HG02642 (cell line): Measurements from ENCODE around the gene EYS.

Experiments used
- ATAC-seq: cut with Tn5 transposase; IDR thresholded peaks from one replicate; pipeline ENCODE4 v1.9.1; 2021; ENCODE audit warnings: mild to moderate bottlenecking; ENCODE audit not compliant: unreplicated experiment, poor library complexity

The EYS gene

DNA sequence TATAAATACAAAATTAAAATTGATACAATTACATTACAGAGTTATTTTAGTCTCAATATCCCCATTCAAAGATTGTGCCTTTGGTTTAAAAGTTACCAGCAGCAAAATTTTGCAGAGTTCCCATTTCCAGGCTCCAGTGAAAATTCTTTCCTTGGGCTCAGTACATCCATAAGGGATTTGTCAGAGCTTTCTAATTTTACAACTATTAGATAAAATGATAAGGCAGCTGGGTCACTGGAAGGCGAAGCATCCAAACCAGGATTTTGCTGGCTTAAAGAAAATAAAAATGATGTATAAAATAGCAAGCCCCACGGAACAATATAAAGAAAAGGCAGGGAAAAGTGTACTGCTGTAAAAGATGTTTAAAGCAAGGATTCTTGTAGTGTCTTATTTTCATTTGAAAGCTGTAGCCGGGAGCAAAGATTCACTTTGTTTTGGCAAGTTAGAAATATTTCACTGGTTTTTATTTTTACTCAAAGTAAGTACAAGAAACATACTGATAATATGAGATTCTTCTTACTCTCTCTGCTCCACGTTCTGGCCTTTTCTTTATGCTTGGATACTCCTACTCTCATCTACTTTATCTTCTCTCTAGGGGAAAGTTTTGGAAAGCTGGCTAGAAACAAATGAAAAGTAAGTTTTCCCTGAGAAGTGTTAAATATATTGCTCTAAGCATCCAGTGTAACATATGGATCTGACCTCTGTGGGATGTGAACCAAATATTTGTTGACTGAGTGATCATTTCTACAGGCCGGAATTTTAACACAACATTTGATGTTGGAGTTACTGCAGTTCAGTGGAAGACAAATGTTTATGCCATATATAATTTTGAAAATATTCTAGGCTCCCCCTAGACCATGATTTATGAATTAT lies 1583.0 kb downstream of the EYS start:
- no peak for ATAC-seq

DNA sequence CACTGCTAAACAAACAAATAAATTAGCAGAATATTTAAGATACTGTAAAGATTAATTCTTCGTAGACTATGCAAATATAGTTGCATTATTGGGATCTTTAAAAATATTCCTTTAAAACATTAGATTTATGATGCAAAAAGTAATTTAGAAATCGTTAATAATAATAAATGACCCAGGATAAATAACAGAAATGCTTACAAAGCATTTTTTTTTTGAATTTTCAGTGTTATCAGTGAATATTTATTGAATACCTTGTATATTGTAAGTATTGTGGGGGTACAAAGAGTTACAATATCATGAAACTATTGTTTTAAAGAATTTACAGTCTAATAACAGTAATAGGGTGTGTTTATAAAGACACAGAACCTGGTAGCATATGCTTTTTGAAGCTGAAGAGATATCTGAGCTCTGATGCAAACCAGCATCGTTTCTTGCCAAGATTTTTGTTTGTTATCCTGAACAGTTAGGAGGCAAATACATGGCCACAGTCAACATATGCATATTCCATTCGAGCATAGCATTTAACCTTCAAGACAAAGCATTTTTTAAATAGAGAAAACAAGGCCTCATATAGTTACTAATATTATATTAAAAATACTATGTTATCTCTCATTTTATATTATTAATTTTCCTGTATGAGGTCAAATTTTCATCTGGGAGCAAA lies 1584.2 kb downstream of the EYS start:
- ATAC-seq = no peak

DNA sequence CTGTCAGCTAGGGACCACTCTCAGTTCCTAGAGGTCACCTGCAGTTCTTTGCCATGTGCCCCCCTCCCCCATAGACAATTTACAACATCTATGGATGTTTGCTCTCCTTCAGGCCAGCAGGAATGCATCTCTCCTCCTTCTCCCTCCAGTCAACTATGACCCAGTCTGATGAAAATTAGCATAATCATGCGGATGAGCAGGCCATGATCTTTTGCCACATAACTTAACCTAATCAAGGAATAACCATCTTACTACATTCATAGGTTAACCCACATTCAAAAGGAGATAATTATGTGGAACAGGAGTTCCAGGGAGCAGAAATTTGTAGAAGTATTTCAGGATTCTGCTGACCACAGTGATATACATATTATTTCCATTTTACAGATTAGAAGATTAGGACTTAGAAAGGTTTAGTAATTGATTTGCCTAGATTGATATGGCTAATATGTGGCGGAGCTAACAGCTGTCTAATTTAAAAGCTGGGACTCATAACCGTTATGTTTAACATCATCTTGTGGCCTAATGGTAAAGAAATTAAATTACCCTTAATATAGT lies 1585.9 kb downstream of the EYS start:
- no peak for ATAC-seq

DNA sequence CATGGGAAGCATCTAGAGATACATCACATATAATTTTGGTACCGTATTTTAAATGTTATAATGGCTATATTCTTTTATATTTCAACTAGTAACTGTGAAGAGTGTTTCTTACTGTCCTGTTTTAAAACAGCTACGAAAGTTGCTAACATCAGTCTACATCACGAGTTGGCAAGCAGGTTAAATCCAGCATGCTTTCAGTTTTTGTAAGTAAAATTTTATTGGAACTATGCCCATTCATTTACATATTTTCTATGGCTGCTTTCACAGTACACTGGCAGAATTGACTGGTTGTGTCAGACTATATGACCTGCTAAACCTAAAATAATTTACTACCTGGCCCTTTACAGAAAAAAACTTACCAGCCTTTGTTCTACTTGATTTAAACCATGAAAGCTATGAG lies 1593.3 kb downstream of the EYS start:
- no peak for ATAC-seq

DNA sequence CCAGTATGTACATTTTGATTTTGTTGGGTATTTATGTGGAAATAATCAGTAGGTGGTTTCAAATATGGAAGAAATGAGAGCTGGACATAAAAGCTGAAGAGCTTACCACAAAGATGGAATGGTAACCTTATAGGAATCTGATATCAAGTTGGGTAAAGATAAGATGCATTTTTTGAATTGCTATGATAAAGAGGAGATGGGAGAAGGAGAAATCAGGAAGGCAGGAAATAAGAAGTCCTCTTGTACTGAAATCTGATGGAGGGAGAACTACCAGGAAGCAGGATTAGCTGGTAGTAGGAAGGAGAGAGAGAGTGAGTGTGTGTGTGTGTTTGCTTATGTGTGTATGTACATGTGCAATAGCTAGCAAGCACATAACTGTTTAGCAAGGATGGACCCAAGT lies 1603.0 kb downstream of the EYS start:
- ATAC-seq = no peak

DNA sequence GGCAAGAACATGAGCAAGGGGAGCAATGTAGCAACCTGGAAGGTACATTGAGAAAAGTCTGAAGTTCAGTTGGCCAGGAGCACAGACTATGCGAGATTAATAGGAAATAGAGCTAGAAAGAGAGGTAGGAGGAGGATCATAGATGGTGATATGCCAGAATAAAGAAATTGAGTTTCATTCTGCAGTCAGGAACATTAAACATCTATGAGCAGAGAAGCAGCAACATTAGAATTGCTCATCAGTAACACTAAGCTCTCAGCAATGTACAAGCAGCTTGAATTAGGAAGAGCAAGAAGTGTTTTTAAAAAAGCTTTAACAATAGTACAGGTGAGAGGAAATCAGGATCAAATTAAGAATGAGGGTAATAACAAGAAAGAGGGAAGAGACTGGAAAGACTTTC lies 1603.5 kb downstream of the EYS start:
- no peak for ATAC-seq

DNA sequence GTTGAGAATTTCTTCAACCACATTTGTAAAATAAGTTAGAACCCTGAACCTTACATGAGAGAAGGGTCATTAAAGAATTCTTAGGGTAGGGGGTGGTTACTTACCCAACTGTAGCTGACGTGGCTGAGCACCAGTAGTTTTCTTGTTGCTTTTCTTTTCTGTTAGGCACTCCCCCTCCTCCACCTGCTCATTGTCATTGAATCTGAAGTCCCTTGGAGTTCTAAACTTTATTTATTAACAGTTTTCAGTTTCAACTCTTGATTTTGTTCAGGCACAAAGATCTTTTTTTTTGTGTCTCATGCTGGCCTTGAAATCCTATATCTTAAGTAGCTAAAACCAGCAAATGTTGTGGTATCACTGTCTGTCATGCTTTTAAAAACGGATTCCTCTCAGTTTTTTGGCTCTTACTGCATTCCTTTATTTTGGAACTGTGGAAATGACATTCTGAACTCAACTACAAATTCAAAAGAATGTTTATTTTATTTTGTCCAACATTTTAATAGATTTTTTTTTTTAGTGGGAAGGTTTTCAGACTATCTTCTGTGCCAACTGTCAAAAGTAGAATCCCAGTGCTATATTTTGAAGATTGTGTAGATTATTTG lies 1606.2 kb downstream of the EYS start:
- ATAC-seq = no peak

DNA sequence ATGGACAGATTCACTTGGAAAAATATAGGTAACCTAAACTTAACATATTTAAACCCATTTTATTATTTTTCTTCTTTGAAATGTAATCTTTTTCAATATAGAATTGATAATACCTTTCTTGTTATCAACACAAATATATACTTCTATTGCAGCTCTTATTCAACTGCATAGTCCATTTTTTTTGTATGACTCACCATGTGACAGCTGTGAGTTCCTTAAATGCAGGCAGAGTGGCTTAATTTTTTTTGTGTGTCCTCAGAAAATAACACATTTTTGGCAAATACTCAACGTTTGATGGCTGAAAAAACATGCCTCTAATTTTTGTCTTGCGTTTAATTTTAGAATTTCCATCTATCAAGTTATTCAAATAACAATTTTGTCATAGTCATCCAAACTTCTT lies 1616.7 kb downstream of the EYS start:
- ATAC-seq = no peak

DNA sequence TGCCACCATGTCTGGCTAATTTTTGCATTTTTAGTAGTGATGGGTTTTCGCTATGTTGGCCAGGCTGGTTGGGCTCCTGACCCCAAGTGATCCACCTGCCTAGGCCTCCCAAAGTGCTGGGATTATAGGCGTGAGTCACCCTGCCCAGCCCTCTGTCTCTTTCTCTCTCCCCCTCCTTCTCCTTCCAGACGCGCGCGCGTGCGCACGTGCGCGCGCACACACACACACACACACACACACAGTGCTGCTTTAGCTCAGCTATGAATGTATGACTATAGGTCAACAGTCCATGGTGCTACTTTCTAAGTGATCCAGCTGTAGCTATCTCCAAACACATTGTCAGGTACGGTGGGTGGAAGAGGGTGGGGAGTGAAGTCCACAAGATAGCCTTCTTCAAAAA lies 1621.9 kb downstream of the EYS start:
- ATAC-seq = no peak

DNA sequence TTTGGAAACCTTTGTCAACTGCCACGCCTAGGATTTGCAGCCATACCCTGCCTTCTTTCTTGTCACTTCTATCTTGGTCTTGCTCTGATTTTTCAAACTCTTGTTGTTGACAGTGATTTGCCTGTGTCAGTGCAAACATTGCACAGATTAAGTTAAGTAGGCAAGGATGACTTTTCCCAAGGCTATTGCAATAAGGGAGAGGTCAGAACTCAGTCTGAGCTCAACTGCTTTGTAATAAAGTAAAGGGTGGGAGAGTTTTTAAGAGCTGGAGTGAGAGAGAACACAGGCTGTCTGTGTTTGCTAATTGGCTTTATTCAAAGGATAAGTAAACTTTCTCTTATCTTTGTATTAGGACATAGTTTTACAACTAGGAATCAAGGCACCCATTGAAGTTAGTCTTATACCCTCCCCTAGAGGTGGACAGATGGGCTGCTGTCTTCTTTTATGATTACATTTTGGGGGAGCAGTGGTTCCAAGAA lies 1622.8 kb downstream of the EYS start:
- no peak for ATAC-seq

DNA sequence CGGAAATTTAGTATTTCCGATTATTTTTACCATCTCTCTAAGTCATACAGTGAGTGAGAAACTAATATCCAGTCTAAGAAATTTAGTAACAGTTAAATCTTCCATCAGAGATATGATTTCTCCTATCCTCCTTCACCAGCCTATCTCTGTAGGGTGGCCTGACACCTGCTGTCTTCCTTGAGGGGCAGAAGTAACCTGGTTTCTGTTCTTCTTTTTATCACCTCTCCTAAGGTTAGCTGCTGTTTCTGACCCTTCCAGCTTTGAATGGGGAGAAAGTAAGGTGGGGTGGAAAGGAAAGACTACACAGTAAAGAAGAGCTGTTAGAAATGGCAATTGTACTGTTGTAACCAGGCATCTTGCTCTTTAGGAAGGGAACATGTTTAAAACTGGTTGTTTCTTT lies 1623.8 kb downstream of the EYS start:
- ATAC-seq = no peak

DNA sequence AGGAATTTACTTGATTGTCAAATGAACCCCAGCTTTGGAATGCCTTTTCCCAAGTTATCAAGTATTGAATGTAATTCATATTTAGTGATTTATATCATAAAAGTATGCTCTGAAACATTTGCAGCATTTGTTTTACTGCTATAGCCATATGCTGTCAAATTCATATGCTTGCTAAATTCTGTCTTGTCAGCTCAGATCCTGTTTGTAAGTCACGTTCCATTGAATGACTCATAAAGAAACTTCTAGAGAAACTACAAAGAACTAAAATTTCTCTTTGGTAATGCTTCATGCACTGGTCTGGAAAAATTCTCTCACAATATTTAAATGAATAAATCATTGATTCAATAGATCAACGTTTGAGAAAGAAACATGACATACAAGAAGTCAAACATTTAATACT lies 1625.6 kb downstream of the EYS start:
- no peak for ATAC-seq

DNA sequence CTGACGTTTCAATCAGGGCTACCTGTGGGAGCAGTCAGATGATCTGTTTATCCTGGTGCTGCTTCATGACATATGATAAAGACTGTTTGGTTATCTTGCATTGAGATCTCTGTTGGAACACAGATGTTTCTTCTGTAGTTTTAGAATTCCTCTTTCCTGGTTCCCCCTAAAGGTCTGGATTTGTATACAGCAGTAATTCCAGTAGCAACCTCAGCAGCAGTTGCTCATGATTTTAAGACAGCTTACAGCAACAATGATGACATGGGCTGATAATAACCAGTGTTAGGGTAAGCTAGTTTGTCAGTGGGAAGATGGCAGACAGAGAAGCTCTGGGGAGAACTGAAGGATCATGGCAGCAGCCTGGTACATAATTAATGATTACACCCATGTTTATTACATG lies 1632.0 kb downstream of the EYS start:
- no peak for ATAC-seq

DNA sequence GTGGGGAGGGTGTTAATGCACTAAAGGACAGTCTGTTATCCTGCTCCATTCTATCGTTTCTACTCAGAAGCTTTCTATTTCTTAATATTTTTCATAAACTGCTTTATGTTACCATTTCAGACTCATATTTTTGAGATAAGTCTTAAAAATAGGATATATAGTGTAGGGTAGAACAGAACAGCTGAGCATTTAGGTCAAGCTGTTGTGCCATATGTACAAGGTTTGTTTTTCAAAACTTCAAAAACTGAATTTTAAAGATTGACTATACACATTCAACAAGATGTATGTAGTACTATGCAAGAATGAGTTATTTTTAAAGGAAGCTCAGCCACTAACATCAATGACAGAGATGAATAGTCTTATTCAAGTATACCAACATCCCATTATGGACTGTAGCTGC lies 1634.3 kb downstream of the EYS start:
- ATAC-seq = no peak

DNA sequence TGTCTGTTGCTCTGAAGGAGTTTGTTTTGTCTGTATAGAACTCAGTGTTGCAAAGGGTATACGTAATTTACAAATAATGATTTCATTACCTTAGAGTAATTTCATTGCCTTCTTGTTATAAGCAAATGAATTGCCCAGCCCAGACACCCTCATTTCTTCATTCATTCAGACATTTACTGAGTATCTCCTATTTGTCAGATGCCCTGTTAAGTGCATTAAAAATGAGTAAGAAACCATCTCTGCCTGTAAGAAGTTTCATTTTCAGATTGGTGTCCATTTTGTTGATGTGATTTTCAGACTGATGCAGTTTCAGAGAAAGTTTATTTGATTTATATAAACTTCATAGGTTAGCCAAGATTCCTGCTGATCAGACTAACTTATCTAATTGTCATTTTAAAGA lies 1642.1 kb downstream of the EYS start:
- no peak for ATAC-seq

DNA sequence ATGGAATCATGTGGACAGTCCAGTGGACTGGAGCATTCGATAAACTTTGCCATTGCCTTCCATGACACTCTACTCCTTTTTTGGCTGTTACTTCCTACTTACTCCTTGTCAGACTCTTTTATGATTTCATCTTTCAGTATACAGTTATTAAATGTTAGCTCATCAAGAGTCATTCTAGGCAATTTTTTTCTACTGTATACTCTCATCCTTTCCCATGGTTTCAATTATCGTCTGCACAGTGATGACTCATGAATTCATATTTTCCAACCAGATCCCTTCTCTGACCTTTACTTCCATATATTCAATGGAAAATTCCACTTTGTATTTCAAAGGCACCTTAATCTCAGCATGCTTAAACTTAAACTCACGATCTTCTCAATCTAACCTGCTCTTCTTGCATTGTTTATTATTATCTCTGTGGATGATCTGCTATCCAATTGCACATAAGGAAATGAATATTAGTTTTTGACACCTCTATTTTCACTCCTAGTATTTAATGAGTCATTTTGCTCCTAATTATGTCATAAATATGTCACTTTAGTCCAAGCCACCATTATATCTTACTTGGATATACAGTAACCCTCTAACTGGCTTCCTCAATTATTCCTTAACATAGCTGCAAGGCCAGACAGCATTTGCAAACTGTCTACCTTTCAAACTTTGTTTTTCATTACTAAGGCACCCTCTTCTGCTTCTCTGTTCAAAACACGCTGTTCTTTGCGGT lies 1643.9 kb downstream of the EYS start:
- no peak for ATAC-seq

DNA sequence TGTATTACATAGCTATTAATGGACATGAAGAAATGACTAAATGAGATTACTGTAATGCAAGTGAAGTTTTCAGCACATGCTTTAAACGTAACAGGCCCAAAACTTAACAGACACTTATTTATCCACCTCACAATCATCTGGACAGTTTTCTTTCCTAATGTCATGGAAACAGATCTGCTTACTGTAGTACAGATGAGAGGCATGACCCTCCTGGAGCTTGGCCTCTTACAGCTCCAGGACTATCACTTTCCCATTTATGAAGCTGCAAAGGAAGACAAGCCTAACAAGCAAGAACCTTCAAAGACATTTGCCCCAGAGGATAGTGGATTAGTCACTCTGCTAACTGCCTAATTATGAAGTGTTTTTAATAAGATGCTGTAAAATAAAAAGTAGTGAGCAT lies 1652.2 kb downstream of the EYS start:
- no peak for ATAC-seq

DNA sequence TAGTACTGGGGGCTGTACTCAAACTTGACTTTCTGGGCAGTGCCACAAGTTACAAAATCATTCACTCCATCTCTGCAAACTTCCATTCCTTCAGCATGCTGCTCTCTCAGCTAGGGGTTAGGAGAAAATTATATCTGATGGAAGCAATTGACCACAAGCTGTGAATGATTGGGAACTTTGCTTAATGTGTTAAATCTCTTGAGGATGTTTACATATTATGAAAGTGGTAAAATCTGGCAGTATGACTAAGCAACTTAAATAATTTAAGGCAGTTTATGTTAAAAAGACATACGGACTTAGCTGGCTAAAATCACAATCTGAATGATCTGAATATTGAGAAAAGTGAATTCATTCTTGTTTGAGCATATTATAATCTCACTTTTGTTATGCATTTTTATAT lies 1656.4 kb downstream of the EYS start:
- no peak for ATAC-seq

DNA sequence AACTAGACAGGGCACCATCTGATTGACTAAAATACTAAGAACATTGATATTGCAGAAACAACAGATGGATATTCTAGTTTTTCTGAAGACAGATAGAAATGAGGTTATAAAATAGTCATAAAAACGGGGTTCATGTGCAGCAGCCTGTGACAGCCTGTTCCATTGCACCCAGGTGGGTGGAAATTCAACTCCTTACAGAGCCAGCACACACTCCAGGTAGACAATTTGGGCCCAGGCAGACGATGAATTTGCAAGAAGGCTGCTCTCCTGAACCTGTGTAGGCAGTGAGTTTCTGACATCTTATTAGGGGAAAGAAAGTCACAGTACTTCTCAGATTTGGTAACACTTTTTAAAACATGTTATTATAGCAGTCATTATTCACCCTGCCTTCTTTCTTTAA lies 1657.3 kb downstream of the EYS start:
- ATAC-seq = no peak

DNA sequence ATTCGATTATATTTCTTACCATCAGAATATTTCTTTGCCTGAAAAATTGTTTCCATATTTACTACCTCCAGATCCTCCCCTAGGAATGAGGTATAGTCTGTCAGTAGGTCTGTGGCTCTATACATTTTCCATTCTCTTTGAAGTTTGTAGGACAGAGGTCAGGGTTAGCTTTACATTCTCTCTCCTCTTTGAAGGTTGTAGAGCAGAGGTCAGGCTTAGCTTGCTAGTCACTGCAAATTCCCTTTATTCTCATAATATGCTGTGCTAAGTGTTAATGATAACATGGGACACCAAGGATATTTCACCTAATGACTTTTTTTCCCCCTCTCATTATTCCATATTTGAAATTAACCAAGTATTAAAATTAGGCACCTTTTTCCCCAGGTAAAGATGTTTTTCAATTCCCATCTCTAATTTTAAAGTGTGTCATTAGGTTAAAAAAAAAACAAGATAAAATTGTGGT lies 1660.2 kb downstream of the EYS start:
- ATAC-seq = no peak
